Adrenal gland (tissue), 12 donors: ENCODE measurements around the gene CDK10. TPM values are rescaled to one million over a fixed set of nuclear protein-coding genes. Genes with fewer than 3 reads are reported as not detected.

Experiments used
- DNase-seq, 7 donors: peaks; one replicate each; pipeline ENCODE4 v3.0.0-alpha.2; 2019 to 2020
- H3K27ac ChIP-seq, 5 donors: fragments of 200-600 bp; sonication (generic) in 4 of 5; 1 replicate in 3 of 5; 2 replicates in 2 of 5; pipeline versions ENCODE4 v1.5.1 to v1.8.0; 2016 to 2020; ENCODE audit warnings: mild to moderate bottlenecking in 1 of 5
- H3K27me3 ChIP-seq: fragments of 200-600 bp; 2 replicates; pipeline ENCODE4 v1.8.0; 2021
- H3K36me3 ChIP-seq, 2 donors: fragments of 200-600 bp; replicated peaks in 1 of 2; 1 replicate in 1 of 2; 2 replicates in 1 of 2; pipeline versions ENCODE4 v1.5.1 to v1.8.0; 2018 to 2022
- H3K4me1 ChIP-seq, 2 donors: fragments of 200-600 bp; replicated peaks in 1 of 2; 1 replicate in 1 of 2; 2 replicates in 1 of 2; pipeline versions ENCODE4 v1.5.1 to v1.8.0; 2018 to 2021
- H3K4me3 ChIP-seq, 4 donors: fragments of 200-600 bp; sonication (generic) in 3 of 4; one replicate each; pipeline ENCODE4 v1.5.1; 2016 to 2018
- H3K9me3 ChIP-seq, 3 donors: fragments of 200-600 bp; sonication (generic) in 1 of 3; replicated peaks in 1 of 3; 1 replicate in 2 of 3; 2 replicates in 1 of 3; pipeline versions ENCODE4 v1.5.1 to v1.8.0; 2016 to 2021
- POLR2A ChIP-seq, 2 donors: fragments of 450-650 bp; IDR thresholded peaks; one replicate each; pipeline ENCODE4 v1.6.1; 2017; ENCODE audit warnings: antibody characterized with exemption in 2 of 2, mild to moderate bottlenecking in 2 of 2, moderate library complexity in 1 of 2
- WGBS, 4 donors: extraction: QIAGEN DNeasy Blood & Tissue Kit in 2 of 4; methylation state at CpG; one replicate each; pipeline versions ENCODE4 v1.1.5 to v1.1.7; 2013 to 2017; 5-methylcytosine and 5-hydroxymethylcytosine counted together
- intact Hi-C, 2 donors: fragments of 100-400 bp; cut with DNase I; formaldehyde crosslinking; loops; one replicate each; pipeline versions ENCODE4 v1.14.1 to v1.15.0; 2022 to 2023
- polyA plus RNA-seq, 3 donors: library from polyadenylated mRNA; stranded (reverse); fragments of 200-250 nt in 2 of 3; fragments of 350-450 nt in 1 of 3; fragmentation: Illumina TruSeq in 1 of 3; extraction: RNeasy Lipid Tissue Mini Kit (QIAGEN cat#74804) in 1 of 3; gene quantifications; one replicate each; pipeline ENCODE4 v1.2.3, GENCODE V29; 2013 to 2014
- total RNA-seq, 9 donors: library from RNA; depleted of rRNA in 4 of 9; stranded (reverse); fragments of >200 nt in 4 of 9; fragments of 120-200 nt in 1 of 9; fragmentation: NEBNext Ultra II Directional in 1 of 9; extraction: Animal tissue kit (Norgen Biotek cat#: 25700) in 1 of 9; gene quantifications; one replicate each; pipeline versions ENCODE4 v1.1.0 to v1.2.4, GENCODE V29; 2013 to 2023
- TF ChIP-seq, protein P1 (sequence below), 6 experiments: fragments of 450-650 bp in 4 of 6; fragments of 200-600 bp in 2 of 6; sonication (generic) in 1 of 6; IDR thresholded peaks; 1 replicate in 5 of 6; 2 replicates in 1 of 6; pipeline versions ENCODE4 v1.5.1 to v1.8.0; 2016 to 2021; ENCODE audit warnings: antibody characterized with exemption in 6 of 6, mild to moderate bottlenecking in 2 of 6, moderate library complexity in 1 of 6
- donor health status: healthy with polysubstance abuse.
- donor health status: Bipolar disorder and iron deficiency.
- donor health status: DM: yes; HTN: yes; CAD: no.
- donor health status: DM: no; HTN: no; CAD: no.
- donor health status: DM: no; HTN: no; CAD: no.
- donor health status: DM: yes; HTN: yes; CAD: no.

The CDK10 gene
- total and polyA plus RNA-seq, 12 donors = 29.5 to 289 (median 64.5) TPM

DNA sequence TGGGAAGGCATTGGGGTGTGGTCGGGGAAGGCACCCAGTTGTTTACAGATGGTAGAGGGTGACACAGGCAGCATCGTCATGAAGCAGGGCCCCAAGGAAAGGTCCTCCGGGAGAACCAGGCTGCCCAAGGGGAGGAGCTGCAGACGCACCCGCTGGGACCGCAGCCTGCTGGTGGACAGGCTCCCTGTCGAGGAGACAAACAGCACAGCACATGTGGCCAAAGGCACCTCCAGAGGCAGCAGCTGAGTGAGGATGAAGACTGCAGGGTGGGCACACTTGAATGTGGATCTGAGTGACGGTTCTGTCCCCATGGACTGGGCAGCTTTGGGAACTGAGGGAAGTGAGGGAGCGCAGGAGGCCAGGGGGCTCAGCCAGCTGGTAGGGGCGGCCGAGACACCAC, 41.4 kb upstream of the CDK10 start:
- Histone ChIP-seq H3K36me3 (peaks cover 0 to 29% of the 10 kb centered on the region in 2 donors), H3K27ac (no peak overlapping the region), H3K9me3 (no peaks in the 10 kb centered on the region), H3K4me3 (no peak overlapping the region), H3K4me1 (peaks cover 0 to 9% of the 10 kb centered on the region in 2 donors), H3K27me3 (no peaks in the 10 kb centered on the region)
- no peak for TF ChIP-seq POLR2A (IDR thresholded peaks at IDR 0.05)
- TF ChIP-seq, protein P1, sequence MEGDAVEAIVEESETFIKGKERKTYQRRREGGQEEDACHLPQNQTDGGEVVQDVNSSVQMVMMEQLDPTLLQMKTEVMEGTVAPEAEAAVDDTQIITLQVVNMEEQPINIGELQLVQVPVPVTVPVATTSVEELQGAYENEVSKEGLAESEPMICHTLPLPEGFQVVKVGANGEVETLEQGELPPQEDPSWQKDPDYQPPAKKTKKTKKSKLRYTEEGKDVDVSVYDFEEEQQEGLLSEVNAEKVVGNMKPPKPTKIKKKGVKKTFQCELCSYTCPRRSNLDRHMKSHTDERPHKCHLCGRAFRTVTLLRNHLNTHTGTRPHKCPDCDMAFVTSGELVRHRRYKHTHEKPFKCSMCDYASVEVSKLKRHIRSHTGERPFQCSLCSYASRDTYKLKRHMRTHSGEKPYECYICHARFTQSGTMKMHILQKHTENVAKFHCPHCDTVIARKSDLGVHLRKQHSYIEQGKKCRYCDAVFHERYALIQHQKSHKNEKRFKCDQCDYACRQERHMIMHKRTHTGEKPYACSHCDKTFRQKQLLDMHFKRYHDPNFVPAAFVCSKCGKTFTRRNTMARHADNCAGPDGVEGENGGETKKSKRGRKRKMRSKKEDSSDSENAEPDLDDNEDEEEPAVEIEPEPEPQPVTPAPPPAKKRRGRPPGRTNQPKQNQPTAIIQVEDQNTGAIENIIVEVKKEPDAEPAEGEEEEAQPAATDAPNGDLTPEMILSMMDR (IDR thresholded peaks at IDR 0.05) = no peak
- WGBS, 4 donors = 81 to 90% (median 87%) methylated on average over 6 to 11 of the region's 11 CpGs
- intact Hi-C loops = loop anchor here in 1 of 2 donors (10.0 kb wide), 1 partner anchor 410 kb away; no protein-coding TSS in a partner anchor
- no peak for DNase-seq

DNA sequence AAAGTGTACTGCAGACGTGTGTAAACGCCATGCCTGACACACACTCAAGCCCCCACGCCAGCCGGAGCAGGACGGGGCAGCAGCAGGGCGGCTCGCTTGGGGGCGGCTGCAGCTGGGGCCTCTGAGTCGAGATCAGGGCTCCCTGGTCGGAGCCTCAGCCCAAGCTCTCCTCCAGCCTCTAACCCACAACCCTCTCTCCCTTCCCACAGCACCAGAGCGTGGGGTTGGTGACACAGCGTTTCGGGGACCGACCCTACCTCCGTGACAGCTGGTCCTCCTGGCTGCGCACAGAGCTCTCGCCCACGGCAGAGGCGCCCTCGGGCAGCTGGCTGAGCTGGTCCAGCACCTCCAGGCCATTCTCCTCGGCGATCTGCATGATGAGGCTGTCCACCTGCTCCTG, 40.2 kb upstream of the CDK10 start:
- TF ChIP-seq POLR2A (IDR thresholded peaks at IDR 0.05) = no peak
- TF ChIP-seq, protein P1 (IDR thresholded peaks at IDR 0.05) = no peak
- intact Hi-C loops = loop anchor here in 1 of 2 donors (10.0 kb wide), 1 partner anchor 411 kb away; no protein-coding TSS in a partner anchor
- Histone ChIP-seq H3K4me3 (no peak overlapping the region), H3K27ac (no peak overlapping the region), H3K27me3 (no peaks in the 10 kb centered on the region), H3K4me1 (no peaks in the 10 kb centered on the region), H3K36me3 (peaks cover 0 to 35% of the 10 kb centered on the region in 2 donors), H3K9me3 (no peaks in the 10 kb centered on the region)
- no peak for DNase-seq
- WGBS, 4 donors = 93 to 95% (median 95%) methylated on average over 10 to 22 of the region's 22 CpGs

DNA sequence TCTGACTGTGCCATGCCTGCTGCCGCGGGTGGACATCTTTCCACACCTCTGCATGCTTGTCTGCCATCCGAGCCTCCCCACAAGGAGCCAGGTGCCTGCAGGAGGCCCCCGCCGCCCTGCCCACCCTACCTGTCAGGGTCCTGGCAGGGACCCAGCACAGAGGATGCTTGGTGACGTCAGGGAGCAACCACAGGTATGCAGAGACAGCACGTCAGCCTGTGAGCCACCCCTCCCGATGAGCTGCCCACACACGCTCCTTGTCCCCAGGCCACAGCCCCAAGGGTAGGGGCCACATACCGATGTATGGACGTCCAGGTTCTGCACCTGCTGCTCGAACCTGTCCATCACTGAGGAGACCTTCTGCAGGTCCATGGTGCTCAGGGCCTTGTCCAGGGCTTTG, 39.6 kb upstream of the CDK10 start:
- DNase-seq = no peak
- intact Hi-C loops = loop anchor here in 1 of 2 donors (10.0 kb wide), 1 partner anchor 412 kb away; no protein-coding TSS in a partner anchor
- H3K36me3 ChIP-seq = peaks cover 0 to 41% of the 10 kb centered on the region in 2 donors
- WGBS, 4 donors = 89 to 92% (median 90%) methylated on average over 9 to 12 of the region's 12 CpGs
- H3K27ac ChIP-seq = no peak overlapping the region
- no peaks in the 10 kb centered on the region for H3K27me3 ChIP-seq
- H3K4me3 ChIP-seq = no peak overlapping the region
- H3K9me3 ChIP-seq = no peaks in the 10 kb centered on the region
- TF ChIP-seq, protein P1 (IDR thresholded peaks at IDR 0.05) = no peak
- TF ChIP-seq POLR2A (IDR thresholded peaks at IDR 0.05) = no peak
- H3K4me1 ChIP-seq = no peaks in the 10 kb centered on the region

DNA sequence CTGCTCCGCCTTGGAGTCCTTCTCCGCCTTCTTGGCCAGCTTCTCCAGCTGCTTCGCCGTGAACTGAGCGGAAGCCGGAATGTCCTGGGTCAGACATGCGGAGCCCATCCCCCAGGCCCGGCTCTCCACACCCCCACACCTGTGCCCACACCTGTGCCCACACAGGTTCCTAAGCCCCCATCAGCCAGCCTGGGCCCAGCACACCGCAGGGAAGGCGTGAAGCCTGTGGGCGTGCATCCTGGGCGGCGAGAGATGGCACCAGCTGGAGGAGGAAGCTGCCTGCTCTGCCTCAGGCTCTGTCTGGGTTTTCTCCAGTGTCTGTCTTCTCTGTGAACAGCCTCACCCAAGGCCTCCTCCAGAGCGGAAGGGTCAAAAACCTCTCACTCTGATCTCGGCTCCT, 34.9 kb upstream of the CDK10 start:
- 89 to 91% (median 89%) methylated on average over 10 to 15 of the region's 15 CpGs for WGBS, 4 donors
- intact Hi-C loops = no loop called here
- H3K36me3 ChIP-seq = peaks cover 0 to 19% of the 10 kb centered on the region in 2 donors

More for the DNA sequence above, 34.9 kb upstream of the CDK10 start:
- TF ChIP-seq, protein P1 (IDR thresholded peaks at IDR 0.05) = no peak
- TF ChIP-seq POLR2A (IDR thresholded peaks at IDR 0.05) = no peak
- Histone ChIP-seq H3K4me3 (no peak overlapping the region), H3K4me1 (peaks cover 2 to 8% of the 10 kb centered on the region in 2 donors), H3K9me3 (no peaks in the 10 kb centered on the region), H3K27me3 (no peaks in the 10 kb centered on the region), H3K27ac (no peak overlapping the region)
- peak in 1 of 7 donors; percentile 58 for DNase-seq
